ENCODE results near the gene SEC22A. TPM values are rescaled to one million over a fixed set of nuclear protein-coding genes. Genes with fewer than 3 reads are reported as not detected.
"Not testable (repeated sequence)": the region's sequence is repeated elsewhere in the genome, so short reads cannot be mapped to it uniquely, and the experiment has no call there.

Gene SEC22A
- total RNA-seq, 1 experiment from 2014 or later = 84.8 TPM

DNA sequence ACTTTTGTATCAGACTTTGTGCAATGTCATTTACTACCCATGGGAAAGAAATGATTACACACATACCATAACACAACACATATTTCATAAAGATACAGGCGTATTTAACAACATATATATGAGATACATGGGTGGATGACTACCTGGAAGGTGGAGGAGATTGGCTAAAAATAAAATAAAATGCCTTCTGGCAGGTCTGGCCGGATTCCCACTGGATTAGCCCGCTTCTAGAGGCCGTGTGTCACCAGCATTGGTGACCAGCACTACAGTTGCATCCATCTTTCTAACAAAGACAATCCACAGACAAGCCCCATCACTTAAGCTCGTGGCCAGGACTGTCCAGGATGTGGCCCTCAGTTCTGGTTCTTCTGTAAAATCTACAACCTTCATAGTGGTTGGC lies 21.0 kb upstream of the SEC22A start:
- no peak for DNase-seq (ENCODE audit: low read depth)

- DNase-seq (ENCODE audit: low read depth) = peak; percentile 22
Observed at GRCh38 chr3:123186695-123187094, 15.0 kb upstream of the SEC22A start.

DNA sequence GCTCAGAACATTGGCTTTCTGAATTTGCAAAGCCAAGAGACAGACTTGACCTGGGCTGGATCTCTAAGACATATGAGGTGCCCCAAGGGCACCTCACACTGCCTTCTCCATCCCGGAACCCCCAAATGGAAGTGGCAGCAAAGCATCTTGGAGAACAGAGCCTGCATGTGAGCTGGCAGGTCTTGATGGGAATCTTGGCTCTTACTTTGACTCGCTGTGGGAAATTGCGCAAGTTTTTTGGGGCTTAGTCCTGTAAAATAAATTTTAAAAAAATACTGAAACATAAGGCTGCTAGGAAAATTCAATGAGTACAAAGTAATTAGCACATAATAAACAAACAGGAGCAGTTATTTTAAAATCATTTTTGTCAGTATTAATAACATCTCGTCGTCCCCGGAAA lies 13.7 kb upstream of the SEC22A start:
- no peak for DNase-seq (ENCODE audit: low read depth)

- no peak for DNase-seq (ENCODE audit: low read depth)
Observed at GRCh38 chr3:123193448-123194101, 8.2 kb upstream of the SEC22A start.

GRCh38 chr3:123194552-123194951 lies 7.2 kb upstream of the SEC22A start:
- DNase-seq (ENCODE audit: low read depth) = peak; percentile 31

- DNase-seq (ENCODE audit: low read depth) = peak; percentile 5
Observed at GRCh38 chr3:123198372-123198771, 3.4 kb upstream of the SEC22A start.

DNA sequence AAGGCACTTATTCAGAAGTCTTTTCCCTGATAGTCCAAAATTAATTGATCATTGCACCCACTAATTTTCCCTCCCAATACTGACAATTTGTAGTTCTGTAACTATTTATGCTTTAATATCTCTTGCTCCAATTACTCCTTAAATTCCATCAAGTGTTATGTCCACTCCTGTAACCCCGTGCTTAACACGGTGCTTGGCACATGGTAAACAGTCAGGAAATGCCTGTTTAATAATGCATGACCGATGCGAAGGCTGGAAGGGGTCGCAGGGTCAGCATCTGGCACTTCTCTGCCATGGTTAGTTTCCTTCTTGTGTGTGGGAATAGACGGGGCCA lies 553 bp upstream of the SEC22A start:
- no peak for DNase-seq (ENCODE audit: low read depth)

DNA sequence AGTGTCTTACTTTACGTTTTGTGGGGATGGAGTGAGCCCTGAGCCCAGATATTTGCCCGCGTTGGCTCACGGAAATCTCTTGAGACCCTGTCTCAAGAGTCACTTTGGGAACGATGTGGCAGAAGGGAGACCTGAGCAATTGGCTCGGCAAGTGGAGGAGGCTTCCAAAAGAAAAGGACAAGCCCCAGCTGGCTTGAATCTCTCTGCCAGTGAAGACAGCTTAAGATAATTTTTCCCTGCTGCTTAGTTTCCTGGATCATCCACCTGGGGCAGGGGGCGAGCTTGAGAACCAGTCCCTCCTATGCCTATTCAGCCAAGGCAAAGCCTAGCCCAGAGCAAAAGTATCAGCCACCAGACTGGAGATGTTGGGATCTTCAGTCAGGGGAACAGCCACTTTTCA lies 708 bp downstream of the SEC22A start:
- peak; percentile 22 for DNase-seq (ENCODE audit: low read depth)

DNA sequence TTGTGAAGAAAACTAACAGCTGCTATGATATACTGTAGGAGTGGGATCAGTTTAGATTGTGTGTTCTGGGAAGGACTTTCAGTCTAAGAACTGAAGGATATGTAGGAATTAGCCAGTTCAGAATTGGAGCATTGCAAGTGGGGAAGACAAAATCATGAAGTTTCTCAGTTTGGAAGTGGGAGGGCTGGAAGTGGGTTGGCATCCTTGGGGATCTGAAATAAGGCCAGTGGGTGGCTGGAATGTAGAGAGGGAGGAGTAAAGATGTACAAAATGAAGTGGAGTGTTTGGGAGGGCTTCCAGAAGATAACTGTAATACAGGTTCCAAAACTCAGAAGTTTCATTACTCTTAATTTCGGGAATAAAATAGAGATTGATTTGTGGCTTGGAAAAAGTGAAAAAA lies 17.2 kb downstream of the SEC22A start:
- DNase-seq (ENCODE audit: low read depth) = no peak

DNA sequence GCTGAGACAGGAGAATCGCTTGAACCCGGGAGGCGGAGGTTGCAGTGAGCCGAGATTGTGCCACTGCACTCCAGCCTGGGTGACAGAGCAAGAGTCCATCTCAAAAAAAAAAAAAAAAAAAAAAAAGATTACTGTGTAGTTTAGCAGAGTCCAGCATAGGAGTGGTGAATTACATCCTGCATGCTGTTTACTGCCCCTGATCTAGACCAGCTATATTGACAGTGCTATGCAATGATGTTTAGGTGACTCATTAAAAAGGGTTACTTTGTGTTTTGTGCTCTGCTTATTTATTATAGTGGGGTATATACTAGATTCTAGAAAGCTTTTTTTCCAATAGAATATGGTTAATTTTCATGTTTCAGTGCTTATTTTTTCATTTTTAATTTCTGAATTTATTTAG lies 19.6 kb downstream of the SEC22A start:
- not testable (repeated sequence) for DNase-seq (ENCODE audit: low read depth)

DNA sequence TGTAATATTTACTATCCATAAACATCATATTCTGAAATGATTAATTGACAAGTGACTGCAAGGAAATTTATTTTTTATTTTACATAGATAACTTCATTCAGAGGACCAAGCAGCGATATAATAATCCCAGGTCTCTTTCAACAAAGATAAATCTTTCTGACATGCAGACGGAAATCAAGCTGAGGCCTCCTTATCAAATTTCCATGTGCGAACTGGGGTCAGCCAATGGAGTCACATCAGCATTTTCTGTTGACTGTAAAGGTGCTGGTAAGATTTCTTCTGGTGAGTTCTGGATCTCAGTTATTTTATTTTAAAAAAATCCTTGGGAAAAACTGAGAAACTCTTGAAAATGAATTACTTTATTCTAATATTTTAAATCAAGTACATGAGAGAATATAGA lies 23.3 kb downstream of the SEC22A start:
- no peak for DNase-seq (ENCODE audit: low read depth)

GRCh38 chr3:123226549-123226948 lies 24.8 kb downstream of the SEC22A start:
- DNase-seq (ENCODE audit: low read depth) = no peak

DNA sequence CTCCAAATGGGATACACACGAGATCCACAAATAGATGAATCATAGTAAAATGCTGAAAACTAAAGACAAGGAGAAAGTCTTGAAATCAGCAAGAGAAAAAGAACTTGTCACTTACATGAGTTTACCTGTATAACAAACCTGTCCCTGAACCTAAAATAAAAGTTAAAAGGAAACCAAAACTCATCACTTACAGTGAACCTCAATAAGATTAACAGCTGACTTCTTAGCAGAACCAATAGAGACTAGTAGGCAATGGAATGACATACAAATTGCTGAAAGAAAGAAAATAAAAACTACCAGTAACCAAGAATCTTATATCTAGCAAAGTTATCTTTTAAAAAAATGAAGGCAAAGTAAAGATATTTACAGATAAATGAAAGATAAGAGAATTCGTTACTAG lies 27.4 kb downstream of the SEC22A start:
- DNase-seq (ENCODE audit: low read depth) = peak; percentile 5

- DNase-seq (ENCODE audit: low read depth) = no peak
Observed at GRCh38 chr3:123236902-123237301, 35.2 kb downstream of the SEC22A start.

DNA sequence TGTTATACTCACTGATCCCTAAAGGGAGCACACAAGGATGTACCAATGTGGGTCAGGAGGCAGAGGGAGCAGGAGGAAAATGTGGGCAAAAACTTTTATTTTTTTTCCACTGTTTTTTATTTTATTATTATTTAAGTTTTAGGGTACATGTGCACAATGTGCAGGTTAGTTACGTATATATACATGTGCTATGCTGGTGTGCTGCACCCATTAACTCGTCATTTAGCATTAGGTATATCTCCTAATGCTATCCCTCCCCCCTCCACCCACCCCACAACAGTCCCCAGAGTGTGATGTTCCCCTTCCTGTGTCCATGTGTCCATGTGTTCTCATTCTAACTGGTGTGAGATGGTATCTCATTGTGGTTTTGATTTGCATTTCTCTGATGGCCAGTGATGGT lies 37.4 kb downstream of the SEC22A start:
- not testable (repeated sequence) for DNase-seq (ENCODE audit: low read depth)

- DNase-seq (ENCODE audit: low read depth) = peak; percentile 16
Observed at GRCh38 chr3:123239756-123240155, 38.0 kb downstream of the SEC22A start.

- no peak for DNase-seq (ENCODE audit: low read depth)
Observed at GRCh38 chr3:123244128-123244527, 42.4 kb downstream of the SEC22A start.

DNA sequence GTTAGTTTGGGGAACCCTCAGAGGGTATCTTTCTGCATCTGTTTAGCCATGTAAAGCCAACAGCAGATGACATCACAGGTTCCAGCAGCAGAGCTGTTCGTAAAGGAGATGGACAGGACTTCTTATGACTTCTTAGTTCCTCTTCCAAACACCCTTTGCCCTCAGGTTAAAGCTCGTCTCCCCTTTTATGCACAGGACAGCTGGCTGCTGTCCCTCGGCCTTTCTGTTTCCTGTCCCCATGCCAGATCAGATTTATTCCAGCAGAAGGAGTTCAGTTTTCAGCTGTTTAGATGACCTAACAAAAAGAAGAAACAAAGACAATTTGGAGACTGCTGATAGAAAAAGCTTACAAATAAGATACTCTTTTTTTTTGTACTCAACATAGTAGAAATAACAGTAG lies 45.1 kb downstream of the SEC22A start:
- DNase-seq (ENCODE audit: low read depth) = no peak

- no peak for DNase-seq (ENCODE audit: low read depth)
Observed at GRCh38 chr3:123256256-123256655, 54.5 kb downstream of the SEC22A start.

DNA sequence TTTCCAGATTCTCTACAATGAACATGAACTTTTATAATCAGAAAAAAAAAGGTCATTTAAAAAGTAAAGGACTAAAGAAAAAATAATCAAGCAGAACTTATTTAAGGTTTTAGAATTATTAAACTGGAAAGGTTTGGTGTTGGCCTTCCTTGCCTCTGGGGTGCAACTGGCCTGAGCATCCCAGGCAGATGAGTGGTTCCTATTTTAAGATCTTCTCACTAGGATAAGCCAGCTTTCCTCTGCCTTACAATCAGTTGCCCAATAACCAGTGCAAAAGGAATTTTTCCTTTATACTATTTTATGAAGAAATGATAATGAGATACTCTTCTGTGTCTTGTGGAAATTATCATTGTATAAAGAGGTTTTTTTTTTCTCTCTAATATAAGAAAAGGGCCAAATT lies 56.6 kb downstream of the SEC22A start:
- no peak for DNase-seq (ENCODE audit: low read depth)

- peak; percentile 69 for DNase-seq (ENCODE audit: low read depth)
Observed at GRCh38 chr3:123258811-123259420, 57.2 kb downstream of the SEC22A start.

GRCh38 chr3:123261666-123262065 lies 59.9 kb downstream of the SEC22A start:
- no peak for DNase-seq (ENCODE audit: low read depth)

DNA sequence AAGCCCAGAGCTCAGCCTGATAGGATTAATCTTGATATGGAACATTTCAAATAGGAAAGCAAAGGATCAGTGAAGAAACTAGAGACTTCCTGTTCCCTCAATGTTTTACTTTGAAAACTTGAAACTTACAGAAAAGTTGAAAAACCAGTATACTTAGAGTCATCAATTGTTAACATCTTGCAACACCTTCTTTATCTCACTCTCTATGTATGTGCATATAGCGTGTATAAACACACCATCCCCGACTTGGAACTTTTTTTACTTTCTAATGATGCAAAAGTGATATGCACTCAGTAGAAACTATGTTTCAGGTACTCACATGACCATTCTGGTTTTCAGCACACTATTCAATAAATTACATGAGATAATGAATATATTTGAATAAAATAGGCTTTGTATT lies 60.5 kb downstream of the SEC22A start:
- no peak for DNase-seq (ENCODE audit: low read depth)

DNA sequence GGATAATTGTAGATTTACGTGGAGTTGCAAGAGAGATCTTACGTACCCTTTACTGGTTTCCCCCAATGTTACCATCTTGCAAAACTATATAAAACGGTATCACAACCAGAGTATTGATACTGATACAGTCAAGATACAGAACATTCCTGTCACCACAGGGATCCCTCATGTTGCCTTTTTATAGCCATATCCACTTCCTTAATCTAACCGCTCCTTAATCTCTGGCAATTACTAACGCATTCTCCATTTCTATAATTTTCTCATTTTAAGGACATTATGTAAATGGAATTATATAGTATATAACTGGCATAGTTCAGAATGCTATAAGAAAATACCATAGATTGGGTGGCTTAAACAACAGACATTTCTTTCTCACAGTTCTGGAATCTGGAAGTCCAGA lies 61.1 kb downstream of the SEC22A start:
- DNase-seq (ENCODE audit: low read depth) = no peak

All from M059J (cell line).